HL-60 (cell line): ENCODE measurements around the gene TFF3.

Experiments used
- DNase-seq, 2 experiments: peaks; one replicate each; pipeline ENCODE4 v3.0.0-alpha.2; 2010 to 2020; ENCODE audit warnings: low read depth in 1 of 2, low spot score in 1 of 2
- H3K27ac ChIP-seq: fragments of 250-450 bp; sonication (Bioruptor Pico); replicated peaks from 2 replicates; pipeline ENCODE4 v1.5.1; 2020; ENCODE audit warnings: mild to moderate bottlenecking, moderate library complexity
- H3K27me3 ChIP-seq: fragments of 250-450 bp; sonication (Bioruptor Pico); 2 replicates; pipeline ENCODE4 v1.5.1; 2021; ENCODE audit warnings: mild to moderate bottlenecking, moderate library complexity; ENCODE audit not compliant: insufficient read depth, poor library complexity, severe bottlenecking
- H3K4me3 ChIP-seq: replicated peaks from 2 replicates; pipeline ENCODE4 v1.5.1; 2011; ENCODE audit warnings: mild to moderate bottlenecking, control low read depth, low read length; ENCODE audit not compliant: insufficient read depth
- CTCF ChIP-seq: IDR thresholded peaks from one replicate; pipeline ENCODE4 v1.5.1; 2011; ENCODE audit warnings: low read length, control low read depth, inconsistent platforms; ENCODE audit not compliant: insufficient read depth
- GABPA ChIP-seq: IDR thresholded peaks from 2 replicates; pipeline ENCODE4 v1.6.1; 2012; ENCODE audit warnings: low read depth
- POLR2AphosphoS5 ChIP-seq: IDR thresholded peaks from 2 replicates; pipeline ENCODE4 v1.6.1; 2012; ENCODE audit warnings: low read depth
- SPI1 ChIP-seq: IDR thresholded peaks from 2 replicates; pipeline ENCODE4 v1.6.1; 2012; ENCODE audit warnings: low read depth, mild to moderate bottlenecking, borderline replicate concordance
- TF ChIP-seq, protein P1 (sequence below): IDR thresholded peaks from 2 replicates; pipeline ENCODE4 v1.6.1; 2012; ENCODE audit warnings: low read depth; ENCODE audit not compliant: insufficient replicate concordance

Gene TFF3

GRCh38 chr21:42286416-42286815 is 28.8 kb downstream of the TFF3 start:
- no peaks in the 10 kb centered on the region for H3K27me3 ChIP-seq

DNA sequence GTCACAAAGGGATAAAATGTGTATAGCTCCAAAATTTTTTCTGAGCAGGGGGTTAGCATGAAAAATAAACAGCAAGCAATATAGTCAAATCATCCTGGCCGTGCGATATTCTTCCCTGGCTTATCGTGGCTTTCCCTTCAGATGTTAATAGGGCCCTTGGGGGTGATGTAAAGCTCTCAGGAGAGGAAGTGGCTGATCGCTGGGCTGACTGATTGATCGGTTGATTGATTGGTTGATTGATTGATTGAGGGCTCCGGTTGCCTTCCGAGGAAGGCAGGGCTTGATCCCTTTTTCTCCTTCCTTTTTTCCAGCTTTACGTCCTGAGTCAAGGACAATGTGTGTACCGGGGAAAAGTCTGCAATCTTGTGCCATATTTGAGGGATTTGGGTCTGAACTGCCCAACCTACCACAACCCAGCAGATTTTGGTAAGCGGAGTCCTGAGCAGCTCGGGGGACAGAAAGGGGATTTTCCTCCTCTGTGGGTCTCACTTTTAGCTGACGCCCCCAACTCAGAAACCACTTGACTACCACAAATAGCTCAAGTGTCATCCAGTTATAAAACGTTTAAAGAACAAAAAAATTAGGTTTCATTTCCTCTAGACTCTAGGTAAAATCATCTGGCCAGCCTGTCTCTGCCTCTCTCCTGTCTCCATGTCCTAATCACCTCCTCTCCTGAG is 29.5 kb downstream of the TFF3 start:
- no peak for DNase-seq
- Histone ChIP-seq H3K27me3 (no peaks in the 10 kb centered on the region), H3K27ac (no peak overlapping the region), H3K4me3 (no peak overlapping the region)
- no peak for TF ChIP-seq CTCF
- no peak for TF ChIP-seq POLR2AphosphoS5
- TF ChIP-seq, protein P1, sequence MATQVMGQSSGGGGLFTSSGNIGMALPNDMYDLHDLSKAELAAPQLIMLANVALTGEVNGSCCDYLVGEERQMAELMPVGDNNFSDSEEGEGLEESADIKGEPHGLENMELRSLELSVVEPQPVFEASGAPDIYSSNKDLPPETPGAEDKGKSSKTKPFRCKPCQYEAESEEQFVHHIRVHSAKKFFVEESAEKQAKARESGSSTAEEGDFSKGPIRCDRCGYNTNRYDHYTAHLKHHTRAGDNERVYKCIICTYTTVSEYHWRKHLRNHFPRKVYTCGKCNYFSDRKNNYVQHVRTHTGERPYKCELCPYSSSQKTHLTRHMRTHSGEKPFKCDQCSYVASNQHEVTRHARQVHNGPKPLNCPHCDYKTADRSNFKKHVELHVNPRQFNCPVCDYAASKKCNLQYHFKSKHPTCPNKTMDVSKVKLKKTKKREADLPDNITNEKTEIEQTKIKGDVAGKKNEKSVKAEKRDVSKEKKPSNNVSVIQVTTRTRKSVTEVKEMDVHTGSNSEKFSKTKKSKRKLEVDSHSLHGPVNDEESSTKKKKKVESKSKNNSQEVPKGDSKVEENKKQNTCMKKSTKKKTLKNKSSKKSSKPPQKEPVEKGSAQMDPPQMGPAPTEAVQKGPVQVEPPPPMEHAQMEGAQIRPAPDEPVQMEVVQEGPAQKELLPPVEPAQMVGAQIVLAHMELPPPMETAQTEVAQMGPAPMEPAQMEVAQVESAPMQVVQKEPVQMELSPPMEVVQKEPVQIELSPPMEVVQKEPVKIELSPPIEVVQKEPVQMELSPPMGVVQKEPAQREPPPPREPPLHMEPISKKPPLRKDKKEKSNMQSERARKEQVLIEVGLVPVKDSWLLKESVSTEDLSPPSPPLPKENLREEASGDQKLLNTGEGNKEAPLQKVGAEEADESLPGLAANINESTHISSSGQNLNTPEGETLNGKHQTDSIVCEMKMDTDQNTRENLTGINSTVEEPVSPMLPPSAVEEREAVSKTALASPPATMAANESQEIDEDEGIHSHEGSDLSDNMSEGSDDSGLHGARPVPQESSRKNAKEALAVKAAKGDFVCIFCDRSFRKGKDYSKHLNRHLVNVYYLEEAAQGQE = no peak
- TF ChIP-seq SPI1 = no peak
- no peak for TF ChIP-seq GABPA

More at GRCh38 chr21:42286416-42286815, 28.8 kb downstream of the TFF3 start:
- TF ChIP-seq GABPA (no peak), POLR2AphosphoS5 (no peak), CTCF (no peak), SPI1 (no peak)
- TF ChIP-seq, protein P1 = no peak
- DNase-seq = no peak
- H3K27ac ChIP-seq = no peak overlapping the region
- H3K4me3 ChIP-seq = no peak overlapping the region

DNA sequence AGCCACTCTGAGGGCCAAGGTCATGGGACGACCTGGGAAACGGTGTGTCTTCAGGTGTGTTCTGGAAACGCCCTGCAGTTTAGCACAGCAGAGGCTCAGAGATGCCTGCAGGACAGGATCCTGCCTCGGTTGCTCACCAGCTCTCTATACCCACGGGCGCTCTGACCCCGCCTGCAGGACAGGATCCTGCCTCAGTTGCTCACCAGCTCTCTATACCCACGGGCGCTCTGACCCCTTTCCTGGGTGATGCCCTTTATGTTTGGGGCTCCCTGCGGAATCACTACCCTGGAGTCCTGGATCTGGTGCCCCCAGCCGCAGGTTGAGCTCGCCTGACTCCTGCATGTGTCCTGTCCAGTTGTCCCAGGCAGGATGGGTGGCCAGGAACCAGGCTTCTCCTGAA is 32.5 kb downstream of the TFF3 start:
- TF ChIP-seq SPI1 (no peak), POLR2AphosphoS5 (no peak), CTCF (no peak), GABPA (no peak)
- TF ChIP-seq, protein P1 = no peak
- no peaks in the 10 kb centered on the region for H3K27me3 ChIP-seq
- H3K27ac ChIP-seq = no peak overlapping the region
- H3K4me3 ChIP-seq = no peak overlapping the region
- no peak for DNase-seq
